ENCODE measurements around the gene PPP1R13B. TPM values are rescaled to one million over a fixed set of nuclear protein-coding genes. Genes with fewer than 3 reads are reported as not detected.

PPP1R13B gene
- total RNA-seq, 1 experiment from 2014 or later: 26.5 TPM

GRCh38 chr14:103727313-103727980 lies 119.9 kb downstream of the PPP1R13B start:
- Histone ChIP-seq H3K79me2 (ENCODE audit: low read depth) (peaks cover 21% of the 10 kb centered on the region), H3K4me3 (no peak overlapping the region), H3K9me3 (ENCODE audit: insufficient read depth, low read depth) (no peaks in the 10 kb centered on the region), H3K4me1 (replicated peaks; ENCODE audit: insufficient read depth) (no peaks in the 10 kb centered on the region), H2AFZ (no peak overlapping the region), H3K27me3 (ENCODE audit: insufficient read depth, low read depth) (no peaks in the 10 kb centered on the region), H3K27ac (no peak overlapping the region), H4K20me1 (ENCODE audit: insufficient read depth) (peaks cover 33% of the 10 kb centered on the region), H3F3A (ENCODE audit: insufficient read depth, low read depth) (no peaks in the 10 kb centered on the region), H3K36me3 (ENCODE audit: low read depth) (peaks cover 14% of the 10 kb centered on the region; the same call in 1 of the 2 replicates), H3K4me2 (no peak overlapping the region), H3K9me2 (ENCODE audit: insufficient read depth) (no peaks in the 10 kb centered on the region)
- CTCF ChIA-PET: no interaction called here
- TF ChIP-seq CTCF (conservative IDR thresholded peaks at IDR 0.05) (no peak), EZH2 (IDR thresholded peaks at IDR 0.05; ENCODE audit: low read depth) (no peak)
- BruUV-seq (replicated peaks): no TSS peak
- no peak for DNase-seq
- POLR2A ChIA-PET (ENCODE audit: unreplicated experiment): no interaction called here
- intact Hi-C loops (cut with micrococcal nuclease; ENCODE audit: unreplicated experiment): no loop called here

- no peaks in the 10 kb centered on the region for H3K27me3 ChIP-seq (ENCODE audit: insufficient read depth, low read depth)
- peaks cover 14% of the 10 kb centered on the region; the same call in 1 of the 2 replicates for H3K36me3 ChIP-seq (ENCODE audit: low read depth)
- peaks cover 9% of the 10 kb centered on the region for H3K4me1 ChIP-seq (replicated peaks; ENCODE audit: insufficient read depth)
- no peak overlapping the region for H2AFZ ChIP-seq
- peaks cover 28% of the 10 kb centered on the region for H3K79me2 ChIP-seq (ENCODE audit: low read depth)
- peaks cover 8% of the 10 kb centered on the region; the same call in 1 of the 2 replicates for H3F3A ChIP-seq (ENCODE audit: insufficient read depth, low read depth)
- no peaks in the 10 kb centered on the region for H3K9me3 ChIP-seq (ENCODE audit: insufficient read depth, low read depth)
- no peak for DNase-seq
- TF ChIP-seq EZH2 (IDR thresholded peaks at IDR 0.05; ENCODE audit: low read depth): no peak
- no peak for TF ChIP-seq CTCF (conservative IDR thresholded peaks at IDR 0.05)
- H4K20me1 ChIP-seq (ENCODE audit: insufficient read depth): peaks cover 40% of the 10 kb centered on the region
- no peak overlapping the region for H3K27ac ChIP-seq
- POLR2A ChIA-PET (ENCODE audit: unreplicated experiment): no interaction called here
- CTCF ChIA-PET: no interaction called here
- no peak overlapping the region for H3K4me3 ChIP-seq
- no TSS peak for BruUV-seq (replicated peaks)
- intact Hi-C loops (cut with micrococcal nuclease; ENCODE audit: unreplicated experiment): no loop called here
- H3K9me2 ChIP-seq (ENCODE audit: insufficient read depth): no peaks in the 10 kb centered on the region
- no peak overlapping the region for H3K4me2 ChIP-seq
Measured at GRCh38 chr14:103726474-103726873, 120.9 kb downstream of the PPP1R13B start.

DNA sequence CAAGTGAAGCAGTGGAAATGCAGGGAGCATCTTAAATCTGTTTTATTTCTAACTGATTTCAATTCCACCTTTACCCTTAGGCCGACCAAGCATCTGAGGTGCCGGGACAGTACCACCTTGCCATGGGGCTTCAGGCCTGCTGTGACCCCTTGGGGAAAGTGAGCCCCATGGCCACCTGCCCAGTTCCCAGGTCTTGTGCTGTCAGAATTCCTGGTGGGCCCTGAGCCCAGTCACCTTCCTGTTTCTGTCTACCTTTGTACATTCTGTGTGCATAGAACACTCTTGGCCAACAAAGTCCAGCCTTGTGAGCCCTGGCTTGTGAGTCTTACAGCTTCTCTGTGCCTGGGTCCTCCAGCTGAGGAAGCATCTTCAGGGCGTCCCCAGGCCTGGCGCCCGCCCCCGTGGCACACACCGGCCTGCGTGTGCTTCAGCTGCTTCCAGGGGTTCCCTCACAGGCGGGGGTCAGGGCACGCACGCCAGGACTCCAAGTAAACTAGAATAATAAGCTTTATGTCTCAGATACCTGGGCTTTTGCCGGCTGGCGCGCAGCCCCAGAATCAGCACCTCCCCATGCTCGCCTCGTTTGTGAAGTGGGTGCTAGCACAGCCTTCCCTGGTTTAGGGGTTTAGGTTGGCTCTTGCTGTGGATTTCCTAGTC lies 121.5 kb downstream of the PPP1R13B start:
- Histone ChIP-seq H3F3A (ENCODE audit: insufficient read depth, low read depth) (peaks cover 14% of the 10 kb centered on the region; the same call in 1 of the 2 replicates), H3K27ac (no peak overlapping the region), H3K9me2 (ENCODE audit: insufficient read depth) (no peaks in the 10 kb centered on the region), H3K4me1 (replicated peaks; ENCODE audit: insufficient read depth) (peaks cover 15% of the 10 kb centered on the region), H4K20me1 (ENCODE audit: insufficient read depth) (peaks cover 46% of the 10 kb centered on the region), H3K27me3 (ENCODE audit: insufficient read depth, low read depth) (no peaks in the 10 kb centered on the region), H3K9me3 (ENCODE audit: insufficient read depth, low read depth) (no peaks in the 10 kb centered on the region), H2AFZ (no peak overlapping the region), H3K36me3 (ENCODE audit: low read depth) (peaks cover 14% of the 10 kb centered on the region; the same call in 1 of the 2 replicates), H3K4me3 (no peak overlapping the region), H3K79me2 (ENCODE audit: low read depth) (peaks cover 34% of the 10 kb centered on the region), H3K4me2 (no peak overlapping the region)
- BruUV-seq (replicated peaks): no TSS peak
- no peak for TF ChIP-seq EZH2 (IDR thresholded peaks at IDR 0.05; ENCODE audit: low read depth)
- TF ChIP-seq CTCF (conservative IDR thresholded peaks at IDR 0.05): no peak
- intact Hi-C loops (cut with micrococcal nuclease; ENCODE audit: unreplicated experiment): no loop called here
- ChIA-PET POLR2A (ENCODE audit: unreplicated experiment) (no interaction called here), CTCF (no interaction called here)
- no peak for DNase-seq

All from PC-9 (cell line).